K562 (cell line): Measurements from ENCODE around the gene SLC30A10. TPM values are rescaled to one million over a fixed set of nuclear protein-coding genes. Genes with fewer than 3 reads are reported as not detected.

Source experiments
- ATF6 ChIP-seq: sonication (generic); formaldehyde crosslinking; IDR thresholded peaks from 2 replicates; pipeline ENCODE4 v1.4.0; 2020; ENCODE audit warnings: mild to moderate bottlenecking, missing genetic modification reagents
- BCOR ChIP-seq: fragments of 450-650 bp; IDR thresholded peaks from 2 replicates; pipeline ENCODE4 v1.6.1; 2016
- CREB1 ChIP-seq, 2 experiments: sonication (generic) in 1 of 2; formaldehyde crosslinking in 1 of 2; IDR thresholded peaks; 2 replicates each; pipeline versions ENCODE4 v1.6.1 to v1.8.0; 2012 to 2022; ENCODE audit warnings: inconsistent platforms in 1 of 2, mild to moderate bottlenecking in 1 of 2, missing genetic modification reagents in 1 of 2, moderate library complexity in 1 of 2
- GATAD2A ChIP-seq: fragments of 450-650 bp; IDR thresholded peaks from 2 replicates; pipeline ENCODE4 v1.6.1; 2017
- HDGF ChIP-seq: fragments of 450-650 bp; IDR thresholded peaks from 2 replicates; pipeline ENCODE4 v1.6.1; 2016
- KAT8 ChIP-seq: fragments of 450-650 bp; IDR thresholded peaks from 2 replicates; pipeline ENCODE4 v1.6.1; 2016; ENCODE audit warnings: low read depth, mild to moderate bottlenecking
- MAFG ChIP-seq: fragments of 450-650 bp; conservative IDR thresholded peaks from 2 replicates; pipeline ENCODE4 v1.6.1; 2016; ENCODE audit warnings: missing genetic modification characterization, missing compliant biosample characterization
- NONO ChIP-seq, 2 experiments: fragments of 200-400 bp in 1 of 2; fragments of 450-650 bp in 1 of 2; formaldehyde crosslinking in 1 of 2; IDR thresholded peaks; 2 replicates each; pipeline ENCODE4 v1.6.1; 2017; ENCODE audit warnings: low read depth in 2 of 2, mild to moderate bottlenecking in 2 of 2, moderate library complexity in 2 of 2, low read length in 1 of 2
- POLR2H ChIP-seq: IDR thresholded peaks from 2 replicates; pipeline ENCODE4 v1.6.1; 2016; ENCODE audit warnings: missing genetic modification characterization, low read depth, mild to moderate bottlenecking, control low read depth, missing compliant biosample characterization, moderate library complexity
- PRPF4 ChIP-seq: fragments of 200-400 bp; formaldehyde crosslinking; IDR thresholded peaks from one replicate; pipeline ENCODE4 v1.6.1; 2017; ENCODE audit warnings: low read length, low read depth, mild to moderate bottlenecking; ENCODE audit not compliant: insufficient read depth, poor library complexity, severe bottlenecking
- RBM17 ChIP-seq: fragments of 200-400 bp; formaldehyde crosslinking; IDR thresholded peaks from 2 replicates; pipeline ENCODE4 v1.6.1; 2017; ENCODE audit warnings: low read depth, mild to moderate bottlenecking, low read length, borderline replicate concordance
- SMAD4 ChIP-seq: fragments of 250-450 bp; sonication (Bioruptor Pico); conservative IDR thresholded peaks from 2 replicates; pipeline ENCODE4 v1.8.0; 2021; ENCODE audit warnings: inconsistent platforms, mild to moderate bottlenecking, moderate library complexity
- XRCC5 ChIP-seq: fragments of 200-400 bp; formaldehyde crosslinking; IDR thresholded peaks from 2 replicates; pipeline ENCODE4 v1.6.1; 2017; ENCODE audit warnings: low read depth, mild to moderate bottlenecking, low read length
- ZBTB1 ChIP-seq: sonication (generic); formaldehyde crosslinking; IDR thresholded peaks from 2 replicates; pipeline ENCODE4 v1.8.1; 2023; ENCODE audit warnings: missing genetic modification reagents, low read depth, mild to moderate bottlenecking, borderline replicate concordance
- ZC3H8 ChIP-seq: fragments of 450-650 bp; IDR thresholded peaks from 2 replicates; pipeline ENCODE4 v1.6.1; 2017
- ZNF217 ChIP-seq: sonication (generic); formaldehyde crosslinking; IDR thresholded peaks from 2 replicates; pipeline ENCODE4 v1.8.0; 2022; ENCODE audit warnings: mild to moderate bottlenecking, missing genetic modification reagents
- ZNF699 ChIP-seq: fragments of 250-450 bp; sonication (Bioruptor Pico); IDR thresholded peaks from 2 replicates; pipeline ENCODE4 v1.8.0; 2021; ENCODE audit warnings: mild to moderate bottlenecking, moderate library complexity; ENCODE audit not compliant: insufficient replicate concordance
- polyA plus RNA-seq, 8 experiments: library from polyadenylated mRNA; depleted of rRNA in 4 of 8; stranded (reverse) in 5 of 8; unstranded in 3 of 8; fragments of >200 nt; fragmentation: Nextera tagmentation in 2 of 8; fragmentation: Illumina TruSeq in 1 of 8; extraction: Ambion mirVana in 2 of 8; extraction: Trizol in 1 of 8; gene quantifications; 2 replicates each; pipeline versions ENCODE4 v1.2.1 to v1.2.3, GENCODE V29; 2011 to 2014; ENCODE audit warnings: inconsistent platforms in 1 of 8, missing spikeins in 1 of 8
- total RNA-seq, 7 experiments: library from RNA; depleted of rRNA in 6 of 7; stranded (reverse); fragments of >200 nt in 6 of 7; fragmentation: Illumina TruSeq in 2 of 7; extraction: Trizol in 2 of 7; gene quantifications; 2 replicates each; pipeline versions ENCODE4 v1.2.1 to v1.2.3, GENCODE V29; 2011 to 2021; ENCODE audit warnings: low replicate concordance in 1 of 7
- TF ChIP-seq, protein P1 (sequence below): fragments of 250-450 bp; sonication (Bioruptor Pico); IDR thresholded peaks from 2 replicates; pipeline ENCODE4 v1.8.0; 2022; ENCODE audit warnings: moderate library complexity, mild to moderate bottlenecking, inconsistent platforms
- TF ChIP-seq, protein P2 (sequence below), 3 experiments: IDR thresholded peaks in 2 of 3; conservative IDR thresholded peaks in 1 of 3; 2 replicates each; pipeline ENCODE4 v1.5.1; 2011 to 2012; ENCODE audit warnings: low read length in 3 of 3, mild to moderate bottlenecking in 3 of 3, control low read depth in 2 of 3, improper control_type of control experiment in 1 of 3, inconsistent platforms in 1 of 3, low read depth in 1 of 3, mixed read lengths in 1 of 3, moderate library complexity in 1 of 3; ENCODE audit not compliant: insufficient read depth in 2 of 3
- TF ChIP-seq, protein P3 (sequence below): fragments of 450-650 bp; IDR thresholded peaks from 2 replicates; pipeline ENCODE4 v1.6.1; 2014; ENCODE audit warnings: low read depth, mild to moderate bottlenecking, moderate library complexity, borderline replicate concordance

Gene SLC30A10
- total and polyA plus RNA-seq, 9 of the 15 experiments (the other 6 are each of a cell fraction or from before 2014, with no cell fraction given): 2.6 to 11.3 (median 7.1) TPM

- peak; percentile 81; the same call in 1 of the 2 replicates for TF ChIP-seq ATF6 (CRISPR knock-in tag)
- TF ChIP-seq, protein P1, sequence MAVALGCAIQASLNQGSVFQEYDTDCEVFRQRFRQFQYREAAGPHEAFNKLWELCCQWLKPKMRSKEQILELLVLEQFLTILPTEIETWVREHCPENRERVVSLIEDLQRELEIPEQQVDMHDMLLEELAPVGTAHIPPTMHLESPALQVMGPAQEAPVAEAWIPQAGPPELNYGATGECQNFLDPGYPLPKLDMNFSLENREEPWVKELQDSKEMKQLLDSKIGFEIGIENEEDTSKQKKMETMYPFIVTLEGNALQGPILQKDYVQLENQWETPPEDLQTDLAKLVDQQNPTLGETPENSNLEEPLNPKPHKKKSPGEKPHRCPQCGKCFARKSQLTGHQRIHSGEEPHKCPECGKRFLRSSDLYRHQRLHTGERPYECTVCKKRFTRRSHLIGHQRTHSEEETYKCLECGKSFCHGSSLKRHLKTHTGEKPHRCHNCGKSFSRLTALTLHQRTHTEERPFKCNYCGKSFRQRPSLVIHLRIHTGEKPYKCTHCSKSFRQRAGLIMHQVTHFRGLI (CRISPR knock-in tag): no peak
- TF ChIP-seq PRPF4: no peak
- TF ChIP-seq ZC3H8: peak; percentile 46; the same call in 1 of the 2 replicates
- TF ChIP-seq GATAD2A: peak; percentile 66; the same call in 1 of the 2 replicates
- TF ChIP-seq ZNF699 (CRISPR knock-in tag): no peak
- TF ChIP-seq RBM17: no peak
- no peak for TF ChIP-seq KAT8
- no peak for TF ChIP-seq ZBTB1 (CRISPR knock-in tag)
- peak; percentile 52 for TF ChIP-seq BCOR
- TF ChIP-seq MAFG (tag): peak; percentile 42; the same call in 1 of the 2 replicates
- peak; percentile 92 for TF ChIP-seq SMAD4
- peak in 1 of 2 experiments; percentile 85; a peak in 2 of 4 replicates for TF ChIP-seq NONO (IDR thresholded peaks at IDR 0.05; ENCODE audit: low read depth in 2 of 2, low read length in 1 of 2)
- TF ChIP-seq XRCC5: peak; percentile 29; the same call in 1 of the 2 replicates
- TF ChIP-seq, protein P2, sequence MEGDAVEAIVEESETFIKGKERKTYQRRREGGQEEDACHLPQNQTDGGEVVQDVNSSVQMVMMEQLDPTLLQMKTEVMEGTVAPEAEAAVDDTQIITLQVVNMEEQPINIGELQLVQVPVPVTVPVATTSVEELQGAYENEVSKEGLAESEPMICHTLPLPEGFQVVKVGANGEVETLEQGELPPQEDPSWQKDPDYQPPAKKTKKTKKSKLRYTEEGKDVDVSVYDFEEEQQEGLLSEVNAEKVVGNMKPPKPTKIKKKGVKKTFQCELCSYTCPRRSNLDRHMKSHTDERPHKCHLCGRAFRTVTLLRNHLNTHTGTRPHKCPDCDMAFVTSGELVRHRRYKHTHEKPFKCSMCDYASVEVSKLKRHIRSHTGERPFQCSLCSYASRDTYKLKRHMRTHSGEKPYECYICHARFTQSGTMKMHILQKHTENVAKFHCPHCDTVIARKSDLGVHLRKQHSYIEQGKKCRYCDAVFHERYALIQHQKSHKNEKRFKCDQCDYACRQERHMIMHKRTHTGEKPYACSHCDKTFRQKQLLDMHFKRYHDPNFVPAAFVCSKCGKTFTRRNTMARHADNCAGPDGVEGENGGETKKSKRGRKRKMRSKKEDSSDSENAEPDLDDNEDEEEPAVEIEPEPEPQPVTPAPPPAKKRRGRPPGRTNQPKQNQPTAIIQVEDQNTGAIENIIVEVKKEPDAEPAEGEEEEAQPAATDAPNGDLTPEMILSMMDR (IDR thresholded peaks at IDR 0.05 in 2 of 3, conservative IDR thresholded peaks at IDR 0.05 in 1 of 3; ENCODE audit: insufficient read depth in 2 of 3, low read depth in 1 of 3, low read length in 3 of 3): no peak
- peak; percentile 58; the same call in 1 of the 2 replicates for TF ChIP-seq POLR2H (tag)
- TF ChIP-seq ZNF217 (CRISPR knock-in tag): no peak
- TF ChIP-seq, protein P3, sequence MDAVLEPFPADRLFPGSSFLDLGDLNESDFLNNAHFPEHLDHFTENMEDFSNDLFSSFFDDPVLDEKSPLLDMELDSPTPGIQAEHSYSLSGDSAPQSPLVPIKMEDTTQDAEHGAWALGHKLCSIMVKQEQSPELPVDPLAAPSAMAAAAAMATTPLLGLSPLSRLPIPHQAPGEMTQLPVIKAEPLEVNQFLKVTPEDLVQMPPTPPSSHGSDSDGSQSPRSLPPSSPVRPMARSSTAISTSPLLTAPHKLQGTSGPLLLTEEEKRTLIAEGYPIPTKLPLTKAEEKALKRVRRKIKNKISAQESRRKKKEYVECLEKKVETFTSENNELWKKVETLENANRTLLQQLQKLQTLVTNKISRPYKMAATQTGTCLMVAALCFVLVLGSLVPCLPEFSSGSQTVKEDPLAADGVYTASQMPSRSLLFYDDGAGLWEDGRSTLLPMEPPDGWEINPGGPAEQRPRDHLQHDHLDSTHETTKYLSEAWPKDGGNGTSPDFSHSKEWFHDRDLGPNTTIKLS: 0 out of 2 replicates have a peak, but pooled peaks have one; percentile 13
- peak; percentile 85; the same call in 1 of the 2 replicates for TF ChIP-seq CREB1 (IDR thresholded peaks at IDR 0.05)
- 0 out of 2 replicates have a peak, but pooled peaks have one; percentile 16 for TF ChIP-seq CREB1 (CRISPR knock-in tag; IDR thresholded peaks at IDR 0.05)
- peak; percentile 22; the same call in 1 of the 2 replicates for TF ChIP-seq HDGF
These were observed 21.2 kb downstream of the SLC30A10 start (continued) for GRCh38 chr1:219906924-219907771.
